C4-2B (cell line): Measurements from ENCODE around the gene USPL1.

Source experiments
- CTCF ChIP-seq: fragments of 450-650 bp; conservative IDR thresholded peaks from 2 replicates; pipeline ENCODE4 v1.5.1; 2017; ENCODE audit warnings: mild to moderate bottlenecking
- ZFX ChIP-seq: fragments of 450-650 bp; IDR thresholded peaks from 2 replicates; pipeline ENCODE4 v1.6.1; 2017

- TF ChIP-seq CTCF, result no peak
- TF ChIP-seq ZFX, result no peak
Observed at GRCh38 chr13:30618186-30618929, 638 bp downstream of the USPL1 start.
